GM21825 (cell line): Measurements from ENCODE around the gene COMMD4.
"Not testable (repeated sequence)": the region's sequence is repeated elsewhere in the genome, so short reads cannot be mapped to it uniquely, and the experiment has no call there.

ENCODE experiments used
- ATAC-seq: cut with Tn5 transposase; IDR thresholded peaks from one replicate; pipeline ENCODE4 v1.9.1; 2021; ENCODE audit warnings: mild to moderate bottlenecking, moderate library complexity; ENCODE audit not compliant: unreplicated experiment

The COMMD4 gene

DNA sequence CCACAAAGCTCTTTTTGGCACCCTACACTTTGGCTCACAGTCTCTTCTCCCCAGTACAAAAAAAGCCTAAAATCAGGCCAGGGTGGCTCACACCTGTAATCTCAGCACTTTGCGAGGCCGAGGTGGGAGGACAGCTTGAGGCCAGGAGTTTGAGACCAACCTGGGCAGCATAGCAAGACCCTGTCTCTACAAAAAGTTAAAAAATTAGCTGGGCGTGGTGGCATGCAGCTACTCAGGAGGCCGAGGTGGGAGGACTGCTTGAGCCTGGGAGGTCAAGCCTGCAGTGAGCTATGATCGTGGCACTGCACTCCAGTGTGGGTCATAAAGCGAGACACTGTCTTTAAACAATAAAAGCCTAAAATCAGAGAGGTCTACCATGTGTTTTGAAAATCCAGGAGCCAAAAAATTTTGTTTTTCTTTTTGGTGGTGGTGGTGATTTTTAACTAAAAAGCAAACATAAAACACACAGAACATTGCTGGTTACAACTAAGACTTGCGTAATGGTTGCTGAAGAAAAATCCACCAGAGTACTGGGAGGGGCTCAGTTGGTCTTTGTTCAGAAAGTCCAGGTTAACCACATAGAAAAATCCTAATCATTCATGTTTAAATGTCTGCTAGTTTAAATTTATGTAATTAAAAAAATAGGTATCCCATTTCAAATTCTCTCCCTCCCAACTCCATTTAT, 34.2 kb downstream of the COMMD4 start:
- no peak for ATAC-seq

DNA sequence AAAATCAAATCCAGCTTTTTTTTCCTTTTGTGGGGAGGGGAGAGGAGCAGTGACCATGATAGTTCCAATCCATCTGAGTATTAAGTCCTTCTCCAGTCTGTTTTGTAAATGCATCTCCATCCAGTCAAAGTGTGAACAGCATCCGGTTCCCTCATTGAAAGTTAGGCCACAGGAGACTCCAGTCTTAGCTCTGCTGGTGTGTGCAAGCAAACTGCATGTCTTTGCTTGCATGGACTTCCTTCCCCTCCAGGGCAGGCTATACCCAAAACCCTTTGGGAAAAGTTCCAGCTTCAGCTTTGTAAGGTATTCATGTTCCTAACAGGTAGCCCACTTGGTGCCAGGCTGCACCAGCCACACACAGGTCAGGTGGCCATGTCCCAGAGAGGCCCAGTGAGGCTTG, 35.6 kb downstream of the COMMD4 start:
- no peak for ATAC-seq

DNA sequence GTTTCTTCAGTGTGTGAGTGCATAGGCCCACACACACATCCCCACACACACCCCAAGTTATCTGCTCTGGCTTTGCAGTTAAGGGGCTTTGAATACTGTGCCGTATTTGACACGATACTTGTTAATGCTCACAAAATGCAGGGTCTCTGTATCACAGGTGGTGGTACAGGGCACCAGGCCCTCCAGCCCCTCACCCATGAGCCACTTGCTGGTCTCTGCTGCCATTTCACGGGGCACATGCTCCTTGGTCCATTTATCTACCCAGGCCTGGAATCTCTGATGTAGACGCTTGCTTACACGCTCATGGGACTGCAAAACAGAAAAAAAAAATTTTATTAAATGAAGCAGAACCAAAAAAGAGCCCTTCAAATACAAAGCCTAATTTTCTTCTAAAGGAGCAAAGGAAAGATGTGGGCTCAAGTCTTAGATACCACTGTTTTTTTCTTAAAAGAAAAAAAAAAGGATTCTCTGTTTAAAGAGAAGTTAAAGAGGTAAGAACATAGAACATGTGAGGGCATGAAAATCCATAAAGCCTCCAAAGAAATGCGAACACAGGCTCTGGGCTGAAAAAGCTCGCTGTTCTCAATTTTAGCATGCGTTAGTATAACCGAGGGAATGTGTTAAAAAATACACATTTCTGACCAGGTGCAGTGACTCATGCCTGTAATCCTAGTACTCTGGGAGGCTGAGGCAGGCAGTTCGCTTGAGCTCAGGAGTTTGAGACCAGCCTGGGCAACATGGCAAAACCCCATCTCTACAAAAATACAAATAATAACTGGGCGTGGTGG, 36.2 kb downstream of the COMMD4 start:
- no peak for ATAC-seq

DNA sequence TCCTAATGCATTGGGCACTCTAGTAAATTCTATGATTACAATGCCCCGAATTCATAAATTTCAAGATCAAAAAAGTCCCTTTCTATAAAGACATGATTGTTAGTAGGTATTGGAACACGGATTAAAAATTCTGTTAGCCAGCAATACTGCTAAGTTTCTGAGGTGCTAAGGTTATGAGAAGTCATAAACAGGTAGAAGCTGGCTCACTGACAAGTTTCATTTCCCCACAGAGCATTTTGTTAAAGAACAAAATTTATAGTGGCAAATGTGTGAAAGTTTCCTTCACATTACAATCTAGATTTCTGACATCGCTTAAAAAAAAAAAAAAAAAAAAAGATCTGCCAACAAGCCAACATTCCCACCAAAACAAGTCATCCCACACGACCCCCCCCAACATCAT, 44.9 kb downstream of the COMMD4 start:
- ATAC-seq, result no peak

DNA sequence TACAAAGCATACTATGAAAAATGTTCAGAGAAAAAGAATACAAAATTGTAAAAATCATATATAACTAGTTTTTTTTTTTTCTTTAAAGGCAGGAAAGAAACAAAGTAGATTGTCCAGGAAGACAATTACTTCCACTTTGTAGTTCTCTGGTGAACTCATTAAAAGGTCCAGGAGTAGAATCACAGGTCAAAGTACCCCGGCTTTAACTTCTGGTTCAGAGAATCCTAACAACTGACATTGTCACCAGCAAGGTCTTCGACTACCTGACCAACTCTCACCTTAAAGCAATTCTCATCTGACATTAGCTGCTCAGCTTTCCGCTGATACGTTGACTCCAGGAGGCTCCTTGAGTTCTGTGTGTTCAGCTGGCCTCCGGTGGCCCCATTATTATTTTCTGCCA, 48.1 kb downstream of the COMMD4 start:
- not testable (repeated sequence) for ATAC-seq
